A673 (cell line): ENCODE data around the gene FCHSD2. TPM values are rescaled to one million over a fixed set of nuclear protein-coding genes. Genes with fewer than 3 reads are reported as not detected.
"Not testable (repeated sequence)": the region's sequence is repeated elsewhere in the genome, so short reads cannot be mapped to it uniquely, and the experiment has no call there.

Experiments
- BruUV-seq: library from RNA; stranded (reverse); fragments of 400-500 nt; replicated peaks from 2 replicates; lab custom pipeline; 2021; lab: Mats Ljungman, UMichigan
- CTCF ChIA-PET: fragments of 300-600 bp; sonication (Branson Sonifier 250); formaldehyde crosslinking; loops from one replicate; lab custom pipeline; 2022; ENCODE audit warnings: antibody characterized with exemption; lab: Charles Lee
- POLR2A ChIA-PET: fragments of 300-600 bp; sonication (Branson Sonifier 250); formaldehyde crosslinking; loops from one replicate; lab custom pipeline; 2022; ENCODE audit warnings: antibody characterized with exemption; ENCODE audit not compliant: low non-redundant PET; lab: Charles Lee
- DNase-seq: peaks from one replicate; pipeline ENCODE4 v3.0.0-alpha.2; 2015; ENCODE audit warnings: low spot score
- H3K27ac ChIP-seq: fragments of 200-600 bp; sonication (generic); 2 replicates; pipeline ENCODE4 v1.5.1; 2016; ENCODE audit warnings: mixed run types, low read depth, mild to moderate bottlenecking, mixed read lengths, antibody characterized with exemption, low read length; ENCODE audit not compliant: poor library complexity, severe bottlenecking
- H3K27me3 ChIP-seq: fragments of 200-600 bp; sonication (generic); replicated peaks from 2 replicates; pipeline ENCODE4 v1.6.1; 2017; ENCODE audit warnings: mixed run types, low read depth, mild to moderate bottlenecking, mixed read lengths, antibody characterized with exemption, low read length; ENCODE audit not compliant: insufficient read depth, poor library complexity
- H3K36me3 ChIP-seq: fragments of 200-600 bp; sonication (generic); 2 replicates; pipeline ENCODE4 v1.6.1; 2016; ENCODE audit warnings: mixed run types, mild to moderate bottlenecking, mixed read lengths, antibody characterized with exemption, low read length; ENCODE audit not compliant: insufficient read depth, poor library complexity, severe bottlenecking
- H3K4me1 ChIP-seq: fragments of 200-600 bp; sonication (generic); 2 replicates; pipeline ENCODE4 v1.6.1; 2017; ENCODE audit warnings: mixed run types, mild to moderate bottlenecking, mixed read lengths, antibody characterized with exemption, low read length; ENCODE audit not compliant: insufficient read depth, poor library complexity, severe bottlenecking
- H3K4me3 ChIP-seq: fragments of 200-600 bp; sonication (generic); 2 replicates; pipeline ENCODE4 v1.5.1; 2016; ENCODE audit warnings: low read depth, mixed run types, mild to moderate bottlenecking, mixed read lengths, low read length; ENCODE audit not compliant: poor library complexity, severe bottlenecking
- H3K9me3 ChIP-seq: fragments of 200-600 bp; sonication (generic); 2 replicates; pipeline ENCODE4 v1.6.1; 2016; ENCODE audit warnings: mixed run types, low read depth, mild to moderate bottlenecking, mixed read lengths, antibody characterized with exemption, low read length; ENCODE audit not compliant: poor library complexity, severe bottlenecking
- EZH2 ChIP-seq: fragments of 200-600 bp; sonication (generic); IDR thresholded peaks from 2 replicates; pipeline ENCODE4 v1.6.1; 2017; ENCODE audit warnings: borderline replicate concordance, low read depth, mild to moderate bottlenecking, mixed read lengths, antibody characterized with exemption, low read length; ENCODE audit not compliant: poor library complexity, severe bottlenecking
- intact Hi-C: fragments of 100-400 bp; cut with micrococcal nuclease; formaldehyde crosslinking; loops from one replicate; pipeline ENCODE4 v1.10.0; 2022; ENCODE audit not compliant: unreplicated experiment
- total RNA-seq: library from RNA; stranded (reverse); gene quantifications from 2 replicates; pipeline ENCODE4 v1.2.3, GENCODE V29; 2021
- TF ChIP-seq, protein P1 (sequence below): fragments of 300-800, 200-600 bp; sonication (generic); conservative IDR thresholded peaks from 2 replicates; pipeline ENCODE4 v1.5.1; 2017; ENCODE audit warnings: low read depth, mild to moderate bottlenecking, antibody characterized with exemption, low read length, moderate library complexity, mixed read lengths

FCHSD2 gene
- total RNA-seq, 1 experiment from 2014 or later: 44.7 TPM

DNA sequence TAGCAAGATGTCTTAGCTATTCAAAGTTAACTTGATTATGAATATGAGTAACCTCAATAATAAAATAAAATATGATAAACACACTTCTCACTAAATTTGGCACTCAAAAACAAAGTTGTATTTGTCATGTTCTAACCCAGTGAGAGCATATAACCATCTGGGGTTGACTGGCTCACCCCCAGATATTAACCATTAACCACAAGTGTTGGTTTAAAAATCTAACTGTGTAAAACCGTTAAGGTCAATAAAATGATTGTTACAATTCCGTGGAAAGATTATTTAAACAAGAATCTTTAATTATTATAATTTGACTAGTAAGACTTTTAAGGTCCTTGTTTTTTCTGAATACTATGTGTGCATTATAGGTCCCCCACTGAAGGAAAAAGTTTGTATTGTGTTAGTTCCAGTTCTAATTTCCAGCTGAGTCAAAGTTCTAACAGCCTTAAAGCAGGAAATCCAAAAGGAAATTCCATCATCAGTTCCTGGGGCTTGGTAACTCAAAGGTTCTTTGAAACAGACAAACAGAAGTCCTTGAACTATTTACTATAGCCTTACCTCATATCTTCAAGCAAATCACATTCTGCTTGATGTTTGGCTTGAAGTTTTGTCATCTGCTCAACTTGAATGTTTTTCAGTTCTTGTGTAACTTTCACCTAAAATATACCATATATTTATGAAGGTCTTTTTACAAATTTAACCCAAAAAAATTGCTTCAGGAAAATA is 2.5 kb downstream of the FCHSD2 start:
- intact Hi-C loops: loop anchor here (10.0 kb wide), 1 partner anchor 205 kb away; no protein-coding TSS in a partner anchor
- peak; percentile 84 for DNase-seq
- peak overlapping the region; percentile 90 for H3K27ac ChIP-seq
- TF ChIP-seq, protein P1, sequence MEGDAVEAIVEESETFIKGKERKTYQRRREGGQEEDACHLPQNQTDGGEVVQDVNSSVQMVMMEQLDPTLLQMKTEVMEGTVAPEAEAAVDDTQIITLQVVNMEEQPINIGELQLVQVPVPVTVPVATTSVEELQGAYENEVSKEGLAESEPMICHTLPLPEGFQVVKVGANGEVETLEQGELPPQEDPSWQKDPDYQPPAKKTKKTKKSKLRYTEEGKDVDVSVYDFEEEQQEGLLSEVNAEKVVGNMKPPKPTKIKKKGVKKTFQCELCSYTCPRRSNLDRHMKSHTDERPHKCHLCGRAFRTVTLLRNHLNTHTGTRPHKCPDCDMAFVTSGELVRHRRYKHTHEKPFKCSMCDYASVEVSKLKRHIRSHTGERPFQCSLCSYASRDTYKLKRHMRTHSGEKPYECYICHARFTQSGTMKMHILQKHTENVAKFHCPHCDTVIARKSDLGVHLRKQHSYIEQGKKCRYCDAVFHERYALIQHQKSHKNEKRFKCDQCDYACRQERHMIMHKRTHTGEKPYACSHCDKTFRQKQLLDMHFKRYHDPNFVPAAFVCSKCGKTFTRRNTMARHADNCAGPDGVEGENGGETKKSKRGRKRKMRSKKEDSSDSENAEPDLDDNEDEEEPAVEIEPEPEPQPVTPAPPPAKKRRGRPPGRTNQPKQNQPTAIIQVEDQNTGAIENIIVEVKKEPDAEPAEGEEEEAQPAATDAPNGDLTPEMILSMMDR: no peak
- peaks cover 24% of the 10 kb centered on the region for H3K4me1 ChIP-seq
- peak overlapping the region; percentile 98 for H3K4me3 ChIP-seq
- CTCF ChIA-PET: interaction anchor here (0.6 kb wide), 1 partner anchor 105 kb away, joined by 7 read pairs; no protein-coding TSS in a partner anchor
- H3K27me3 ChIP-seq: no peaks in the 10 kb centered on the region
- H3K36me3 ChIP-seq: no peaks in the 10 kb centered on the region
- POLR2A ChIA-PET: no interaction called here
- no peaks in the 10 kb centered on the region for H3K9me3 ChIP-seq
- TSS peak; percentile 19 for BruUV-seq

DNA sequence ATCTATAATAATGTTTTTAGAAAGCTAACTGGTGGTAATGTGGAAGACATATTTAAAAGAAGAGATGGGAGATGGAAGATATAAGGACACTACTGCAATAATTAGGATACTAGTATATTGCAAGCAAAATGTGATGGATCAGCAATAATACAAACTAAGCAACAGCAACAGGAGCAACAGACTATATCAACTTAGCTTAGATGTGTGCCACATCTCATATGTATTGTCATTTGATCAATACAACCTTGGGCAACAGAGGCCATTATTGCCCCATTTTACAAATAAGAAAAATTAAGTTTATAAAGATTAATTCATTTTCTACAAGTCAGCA is 4.2 kb downstream of the FCHSD2 start:
- DNase-seq: no peak
- ChIA-PET POLR2A (no interaction called here), CTCF (no interaction called here)
- Histone ChIP-seq H3K4me1 (peaks cover 21% of the 10 kb centered on the region), H3K27ac (no peak overlapping the region), H3K36me3 (no peaks in the 10 kb centered on the region), H3K27me3 (no peaks in the 10 kb centered on the region), H3K9me3 (no peaks in the 10 kb centered on the region), H3K4me3 (no peak overlapping the region)
- TF ChIP-seq EZH2: no peak
- TF ChIP-seq, protein P1: no peak
- no TSS peak for BruUV-seq
- intact Hi-C loops: no loop called here

DNA sequence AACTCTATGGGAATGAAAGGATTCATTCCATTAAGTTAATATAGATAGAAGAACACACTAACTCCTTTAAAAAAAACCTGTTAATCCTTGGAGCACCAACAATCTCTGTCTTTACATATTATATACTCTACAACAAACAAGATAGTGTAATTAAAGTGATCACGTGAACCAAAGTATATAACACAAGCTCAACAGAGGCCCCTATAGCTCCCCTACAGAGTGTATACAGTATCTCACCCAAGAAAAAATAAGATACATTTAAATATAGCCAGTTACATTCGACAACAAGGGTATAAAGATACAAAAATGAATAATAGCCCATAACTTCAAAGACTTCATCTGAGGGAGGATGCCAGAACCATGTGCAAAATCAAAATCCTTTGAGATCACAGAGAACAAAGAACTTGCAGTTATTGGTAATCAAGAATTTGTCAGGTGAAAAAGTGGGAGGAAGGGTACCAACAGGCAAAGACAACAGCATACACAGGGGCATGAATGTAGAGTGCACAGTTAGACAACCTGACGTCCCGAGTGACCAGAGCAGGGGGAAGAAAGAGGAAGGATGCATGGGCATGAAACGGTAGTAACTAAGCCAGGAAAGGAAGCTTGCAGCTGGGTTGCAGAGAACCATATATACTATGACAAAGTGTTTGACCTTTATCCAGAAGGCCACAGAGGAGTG is 4.7 kb downstream of the FCHSD2 start:
- intact Hi-C loops: no loop called here
- no peak for TF ChIP-seq EZH2
- TF ChIP-seq, protein P1: no peak; the same call in 1 of the 2 replicates
- CTCF ChIA-PET: interaction anchor here (0.5 kb wide), 1 partner anchor 30 kb away, joined by 3 read pairs; no protein-coding TSS in a partner anchor
- Histone ChIP-seq H3K4me3 (no peak overlapping the region), H3K4me1 (peaks cover 20% of the 10 kb centered on the region), H3K27me3 (no peaks in the 10 kb centered on the region), H3K27ac (no peak overlapping the region), H3K36me3 (no peaks in the 10 kb centered on the region), H3K9me3 (no peaks in the 10 kb centered on the region)
- POLR2A ChIA-PET: no interaction called here
- DNase-seq: no peak
- no TSS peak for BruUV-seq

DNA sequence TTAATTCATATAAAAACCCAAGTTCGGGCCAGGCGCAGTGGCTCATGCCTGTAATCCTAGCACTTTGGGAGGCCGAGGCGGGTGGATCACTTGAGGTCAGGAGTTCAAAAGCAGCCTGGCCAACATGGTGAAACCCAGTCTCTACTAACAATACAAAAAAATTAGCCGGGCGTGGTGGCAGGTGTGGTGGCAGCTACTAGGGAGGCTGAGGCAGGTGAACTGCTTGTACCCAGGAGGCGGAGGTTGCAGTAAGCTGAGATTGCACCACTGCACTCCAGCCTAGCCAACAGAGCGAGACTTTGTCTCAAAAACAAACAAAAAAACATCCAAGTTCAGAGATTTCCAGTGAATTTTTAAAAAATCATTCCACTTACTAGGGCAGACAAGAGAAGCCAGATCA is 5.4 kb downstream of the FCHSD2 start:
- H3K4me1 ChIP-seq: peaks cover 20% of the 10 kb centered on the region
- H3K36me3 ChIP-seq, CTCF ChIA-PET, H3K9me3 ChIP-seq, intact Hi-C loops, POLR2A ChIA-PET, DNase-seq, H3K27ac ChIP-seq, BruUV-seq, H3K27me3 ChIP-seq, H3K4me3 ChIP-seq: not testable (repeated sequence)
